IgD-negative memory B cell (primary cell): ENCODE results near the gene RBPJ. TPM values are rescaled to one million over a fixed set of nuclear protein-coding genes. Genes with fewer than 3 reads are reported as not detected.

Source experiments
- H3K27ac Mint-ChIP-seq, 3 donors: one replicate each; pipeline ENCODE4 v1.8.0; 2020 to 2022; ENCODE audit warnings: mild to moderate bottlenecking in 3 of 3, mixed read lengths in 3 of 3, moderate library complexity in 1 of 3
- H3K27me3 Mint-ChIP-seq: one replicate; pipeline ENCODE4 v1.8.0; 2021; ENCODE audit warnings: mixed read lengths
- H3K36me3 Mint-ChIP-seq: one replicate; pipeline ENCODE4 v1.8.0; 2020; ENCODE audit warnings: mild to moderate bottlenecking, mixed read lengths
- H3K4me1 Mint-ChIP-seq, 3 donors: one replicate each; pipeline ENCODE4 v1.8.0; 2020 to 2022; ENCODE audit warnings: mixed read lengths in 3 of 3, mild to moderate bottlenecking in 1 of 3
- H3K4me3 Mint-ChIP-seq, 4 donors: one replicate each; pipeline ENCODE4 v1.8.0; 2020 to 2022; ENCODE audit warnings: mild to moderate bottlenecking in 4 of 4, mixed read lengths in 4 of 4, moderate library complexity in 3 of 4
- H3K9me3 Mint-ChIP-seq, 3 donors: one replicate each; pipeline ENCODE4 v1.8.0; 2020 to 2021; ENCODE audit warnings: mixed read lengths in 3 of 3, mild to moderate bottlenecking in 1 of 3
- polyA plus RNA-seq: library from polyadenylated mRNA; unstranded; fragments of 300-500 nt; fragmentation: Illumina TruSeq; gene quantifications from one replicate; pipeline ENCODE4 v1.2.3, GENCODE V29; 2021

RBPJ gene
- polyA plus RNA-seq, 1 donor from 2014 or later, result 55.5 TPM

DNA sequence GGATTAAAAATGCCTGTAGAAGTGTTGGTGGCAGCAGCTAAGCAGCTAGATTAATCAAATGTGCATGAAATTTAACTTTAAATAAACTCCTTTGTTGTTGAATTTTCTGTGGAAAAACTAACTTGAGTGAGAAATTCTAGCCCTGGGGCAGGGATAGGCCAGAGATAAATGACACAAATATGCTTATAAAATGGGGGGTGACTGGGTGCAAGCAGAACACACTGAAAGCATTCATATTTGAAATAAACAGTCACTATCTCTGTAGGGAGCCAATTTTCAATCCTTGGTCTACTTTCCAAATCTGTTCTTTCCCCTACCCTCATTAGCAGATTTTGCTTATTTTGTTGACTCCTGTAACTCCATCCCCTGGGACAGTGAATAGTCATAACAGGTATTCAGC is 47.9 kb downstream of the RBPJ start:
- H3K9me3 Mint-ChIP-seq, result peaks cover 0 to 2% (median 0%) of the 10 kb centered on the region in 3 donors
- H3K27me3 Mint-ChIP-seq, result no peaks in the 10 kb centered on the region
- H3K36me3 Mint-ChIP-seq, result peaks cover 5% of the 10 kb centered on the region
- H3K27ac Mint-ChIP-seq, result no peak overlapping the region
- no peak overlapping the region for H3K4me3 Mint-ChIP-seq
- H3K4me1 Mint-ChIP-seq, result peaks cover 10 to 15% (median 11%) of the 10 kb centered on the region in 3 donors

DNA sequence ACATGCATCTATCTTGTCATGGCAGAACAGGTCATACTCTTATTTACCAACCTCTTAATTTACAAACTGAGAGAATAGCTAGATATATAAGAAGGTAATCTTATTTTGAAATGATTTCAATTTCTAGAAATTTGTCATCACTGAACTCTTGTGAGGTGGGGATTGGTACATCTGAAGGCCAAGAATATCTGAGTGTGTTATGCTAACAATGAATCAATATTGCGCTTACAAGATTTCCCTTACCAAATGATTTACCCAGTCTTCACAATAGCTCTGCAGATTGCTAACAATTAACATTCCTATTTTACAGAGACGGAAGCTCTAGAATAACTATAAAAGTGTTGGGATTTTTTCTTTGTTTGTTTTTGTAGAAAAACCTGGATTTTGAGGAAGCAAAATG is 48.3 kb downstream of the RBPJ start:
- Mint-ChIP-seq H3K27ac (no peak overlapping the region), H3K36me3 (peaks cover 5% of the 10 kb centered on the region), H3K4me1 (peaks cover 10 to 15% (median 11%) of the 10 kb centered on the region in 3 donors), H3K9me3 (peaks cover 0 to 2% (median 0%) of the 10 kb centered on the region in 3 donors), H3K4me3 (no peak overlapping the region), H3K27me3 (no peaks in the 10 kb centered on the region)

DNA sequence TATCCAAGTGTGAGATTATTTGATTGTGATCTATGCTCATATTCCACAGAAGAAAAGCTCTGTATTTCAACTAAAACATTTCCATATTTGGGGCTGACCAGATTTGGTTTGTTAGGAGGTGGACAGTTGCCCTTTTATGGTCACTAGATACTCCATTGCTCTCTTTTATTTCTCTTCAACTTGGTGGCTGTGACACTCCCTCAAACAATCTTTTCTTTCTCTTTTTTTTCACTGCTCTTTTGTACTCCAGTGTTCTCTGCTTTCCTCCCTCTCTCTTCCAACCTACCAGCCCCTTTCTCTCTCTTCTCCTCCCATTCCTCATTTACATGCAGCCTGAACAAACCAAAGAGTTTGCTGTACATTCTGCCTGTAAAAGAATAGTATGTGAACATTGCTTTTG is 48.8 kb downstream of the RBPJ start:
- peaks cover 10 to 14% (median 11%) of the 10 kb centered on the region in 3 donors for H3K4me1 Mint-ChIP-seq
- H3K27me3 Mint-ChIP-seq, result no peaks in the 10 kb centered on the region
- no peak overlapping the region for H3K4me3 Mint-ChIP-seq
- H3K9me3 Mint-ChIP-seq, result peaks cover 0 to 2% (median 0%) of the 10 kb centered on the region in 3 donors
- H3K27ac Mint-ChIP-seq, result no peak overlapping the region
- H3K36me3 Mint-ChIP-seq, result peaks cover 5% of the 10 kb centered on the region

DNA sequence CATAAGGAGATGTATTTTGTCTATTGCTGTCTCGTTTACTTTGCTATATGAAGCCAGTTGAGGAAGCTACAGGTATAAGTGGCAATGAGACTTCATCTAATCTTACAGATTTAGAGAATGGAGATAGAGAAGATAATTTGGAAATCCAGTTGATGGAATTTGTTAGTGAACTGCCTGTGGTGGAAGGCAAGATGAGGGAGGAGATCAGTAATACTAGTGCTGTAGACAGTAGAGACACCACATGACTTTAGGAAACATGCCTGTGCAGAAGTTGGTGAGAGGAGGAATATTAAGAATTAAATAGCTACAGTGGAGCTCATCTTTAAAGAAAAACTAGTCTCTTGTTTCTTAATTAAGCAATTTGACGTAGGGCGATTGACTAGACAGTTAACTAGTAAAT is 51.3 kb downstream of the RBPJ start:
- no peak overlapping the region for H3K27ac Mint-ChIP-seq
- peaks cover 0 to 2% (median 0%) of the 10 kb centered on the region in 3 donors for H3K9me3 Mint-ChIP-seq
- H3K4me1 Mint-ChIP-seq, result peaks cover 13 to 19% (median 17%) of the 10 kb centered on the region in 3 donors
- peaks cover 6% of the 10 kb centered on the region for H3K36me3 Mint-ChIP-seq
- H3K27me3 Mint-ChIP-seq, result no peaks in the 10 kb centered on the region
- no peak overlapping the region for H3K4me3 Mint-ChIP-seq

DNA sequence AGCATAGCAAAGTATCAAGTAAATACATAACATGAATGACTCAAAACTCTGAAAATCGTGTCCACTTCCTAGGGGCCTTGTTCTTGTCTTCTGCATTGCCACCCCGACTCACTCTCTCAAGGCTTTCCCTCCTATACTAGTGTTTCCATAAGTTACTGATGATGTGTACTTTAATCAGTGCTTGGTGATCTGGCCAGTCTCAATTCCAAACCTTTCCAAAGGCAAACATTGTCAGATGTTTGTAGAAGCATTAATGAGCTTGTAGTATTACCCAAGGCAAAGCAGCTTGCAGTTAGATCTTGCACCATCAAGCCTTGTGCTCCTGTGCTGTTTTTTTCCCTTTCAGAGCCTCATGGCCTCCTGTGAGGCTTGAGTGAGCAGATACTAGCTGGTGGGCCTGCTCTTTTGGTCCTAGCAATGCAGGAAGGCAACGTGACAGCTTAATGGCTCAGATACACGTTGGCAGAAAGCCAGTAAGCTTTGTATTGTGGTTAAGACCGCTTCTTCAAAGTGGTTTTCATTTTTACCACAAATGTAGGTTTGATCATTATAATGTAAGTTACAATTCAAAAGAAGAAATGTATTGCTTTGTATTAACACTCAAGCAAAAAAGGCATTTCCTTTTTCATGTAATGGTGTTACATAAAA is 51.8 kb downstream of the RBPJ start:
- peak overlapping the region in 1 of 4 donors; percentile 1 for H3K4me3 Mint-ChIP-seq
- no peak overlapping the region for H3K27ac Mint-ChIP-seq
- H3K27me3 Mint-ChIP-seq, result no peaks in the 10 kb centered on the region
- peaks cover 6% of the 10 kb centered on the region for H3K36me3 Mint-ChIP-seq
- peaks cover 0 to 2% (median 0%) of the 10 kb centered on the region in 3 donors for H3K9me3 Mint-ChIP-seq
- peaks cover 13 to 22% (median 20%) of the 10 kb centered on the region in 3 donors for H3K4me1 Mint-ChIP-seq

DNA sequence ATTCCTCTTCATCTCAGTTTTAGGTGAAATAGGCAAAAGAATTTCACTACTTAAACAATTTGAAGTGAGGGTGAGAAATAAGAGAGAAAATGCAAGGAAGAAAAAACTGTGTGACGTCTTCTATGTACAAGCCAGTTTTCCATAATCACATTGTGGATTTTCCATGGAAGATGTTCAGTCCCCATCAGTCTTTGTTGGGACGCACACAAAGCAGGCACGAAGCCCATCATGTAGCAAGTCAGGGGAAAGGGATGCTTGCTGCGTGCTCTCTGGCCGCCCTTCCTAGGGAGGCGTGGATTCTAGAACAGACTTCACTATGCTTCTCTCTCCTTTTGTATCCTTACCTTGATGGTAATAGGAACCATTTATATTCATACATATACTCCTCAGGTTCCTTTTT is 54.7 kb downstream of the RBPJ start:
- Mint-ChIP-seq H3K36me3 (peaks cover 6% of the 10 kb centered on the region), H3K4me1 (peaks cover 22 to 38% (median 28%) of the 10 kb centered on the region in 3 donors), H3K27me3 (no peaks in the 10 kb centered on the region), H3K27ac (no peak overlapping the region), H3K9me3 (no peaks in the 10 kb centered on the region), H3K4me3 (no peak overlapping the region)

DNA sequence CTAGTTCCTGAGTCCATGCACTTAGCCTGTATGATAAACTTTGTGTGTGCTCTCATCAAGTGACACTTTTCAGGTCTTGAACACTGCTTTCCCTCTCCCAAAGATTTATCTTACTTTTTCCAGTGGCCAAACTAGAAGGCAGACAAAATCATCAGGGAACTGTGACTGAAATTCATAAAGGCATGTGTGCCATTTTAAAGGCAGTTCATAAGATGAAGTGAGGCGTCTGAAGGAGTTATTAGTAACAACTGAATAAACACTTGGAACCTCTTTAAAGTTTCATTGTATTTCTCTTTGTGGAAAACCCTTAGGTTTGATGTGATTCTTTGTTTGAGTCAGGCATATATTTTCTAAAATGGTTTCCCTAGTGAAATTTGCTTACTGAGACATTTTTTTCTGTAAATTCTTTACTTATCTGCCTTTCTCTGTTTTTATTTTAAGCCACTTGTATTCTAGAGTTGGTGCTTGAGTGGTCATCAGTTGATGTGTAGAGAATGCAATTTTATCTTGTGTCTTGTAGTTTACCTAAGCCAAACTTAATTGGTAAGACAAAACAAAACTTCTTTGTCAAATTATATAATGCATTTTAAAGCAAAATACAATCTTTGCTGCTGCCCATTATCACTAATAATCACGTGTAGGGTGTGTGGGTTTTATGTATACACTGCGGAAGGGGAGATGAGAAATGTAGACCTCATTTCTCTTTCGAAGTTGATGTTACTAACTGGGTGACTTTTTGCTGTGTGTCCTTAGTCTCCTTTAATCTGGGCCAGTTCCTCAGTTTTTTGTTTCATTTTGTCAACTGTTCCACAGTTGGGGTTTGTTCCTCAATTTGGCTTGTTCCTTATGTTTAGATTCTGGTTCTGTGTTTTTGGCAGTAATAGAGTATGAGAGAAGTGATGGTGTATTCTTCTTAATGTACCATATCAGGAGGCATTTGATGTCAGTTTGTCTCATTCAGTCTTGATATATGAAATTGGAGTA is 56.8 kb downstream of the RBPJ start:
- Mint-ChIP-seq H3K9me3 (no peaks in the 10 kb centered on the region), H3K4me3 (peak overlapping the region in 1 of 4 donors; percentile 0), H3K27me3 (no peaks in the 10 kb centered on the region), H3K27ac (peak overlapping the region in 1 of 3 donors; percentile 2), H3K36me3 (peaks cover 2% of the 10 kb centered on the region), H3K4me1 (peaks cover 25 to 39% (median 32%) of the 10 kb centered on the region in 3 donors)

DNA sequence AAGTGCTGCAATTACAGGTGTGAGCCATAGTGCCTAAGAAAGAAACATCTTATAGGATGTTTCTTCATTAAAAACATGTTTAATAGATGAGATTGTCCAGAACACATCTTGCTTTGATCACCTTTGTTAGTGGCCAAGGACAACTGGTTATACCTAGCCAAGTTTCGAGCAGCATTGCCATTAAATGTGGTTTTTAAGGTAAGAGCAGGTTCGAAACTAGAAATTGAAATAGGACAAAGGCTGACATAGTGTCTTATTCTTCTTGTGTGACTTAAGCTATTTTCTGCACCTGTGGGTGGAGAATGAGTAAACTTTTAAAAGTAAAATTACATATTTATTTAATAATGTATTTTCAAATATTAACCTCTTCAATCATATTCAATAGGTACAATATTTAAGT is 59.0 kb downstream of the RBPJ start:
- Mint-ChIP-seq H3K36me3 (peaks cover 2% of the 10 kb centered on the region), H3K27ac (no peak overlapping the region), H3K27me3 (no peaks in the 10 kb centered on the region), H3K4me3 (no peak overlapping the region), H3K4me1 (peaks cover 22 to 29% (median 29%) of the 10 kb centered on the region in 3 donors), H3K9me3 (no peaks in the 10 kb centered on the region)

DNA sequence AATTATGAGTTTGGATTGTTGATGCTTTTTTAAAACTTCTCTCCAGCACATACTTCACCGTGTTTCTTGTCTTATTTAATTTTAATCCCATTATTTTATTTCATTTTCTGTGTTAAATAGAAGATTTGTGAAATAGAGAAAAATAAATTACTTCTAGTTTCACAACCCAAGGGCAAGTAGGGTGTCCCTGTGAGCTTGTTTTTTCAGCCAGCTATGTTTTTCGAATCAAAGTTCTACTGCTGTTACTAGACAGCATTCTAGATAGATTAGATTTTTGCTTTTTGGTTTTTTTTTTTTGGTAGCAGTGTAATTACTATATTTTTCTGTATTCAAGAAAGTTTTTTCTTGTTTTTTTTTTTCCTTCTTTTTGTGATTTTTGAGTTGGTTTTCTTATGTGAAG is 59.9 kb downstream of the RBPJ start:
- no peaks in the 10 kb centered on the region for H3K27me3 Mint-ChIP-seq
- H3K4me1 Mint-ChIP-seq, result peaks cover 21 to 29% (median 27%) of the 10 kb centered on the region in 3 donors
- H3K27ac Mint-ChIP-seq, result no peak overlapping the region
- no peak overlapping the region for H3K4me3 Mint-ChIP-seq
- no peaks in the 10 kb centered on the region for H3K9me3 Mint-ChIP-seq
- H3K36me3 Mint-ChIP-seq, result peaks cover 4% of the 10 kb centered on the region

DNA sequence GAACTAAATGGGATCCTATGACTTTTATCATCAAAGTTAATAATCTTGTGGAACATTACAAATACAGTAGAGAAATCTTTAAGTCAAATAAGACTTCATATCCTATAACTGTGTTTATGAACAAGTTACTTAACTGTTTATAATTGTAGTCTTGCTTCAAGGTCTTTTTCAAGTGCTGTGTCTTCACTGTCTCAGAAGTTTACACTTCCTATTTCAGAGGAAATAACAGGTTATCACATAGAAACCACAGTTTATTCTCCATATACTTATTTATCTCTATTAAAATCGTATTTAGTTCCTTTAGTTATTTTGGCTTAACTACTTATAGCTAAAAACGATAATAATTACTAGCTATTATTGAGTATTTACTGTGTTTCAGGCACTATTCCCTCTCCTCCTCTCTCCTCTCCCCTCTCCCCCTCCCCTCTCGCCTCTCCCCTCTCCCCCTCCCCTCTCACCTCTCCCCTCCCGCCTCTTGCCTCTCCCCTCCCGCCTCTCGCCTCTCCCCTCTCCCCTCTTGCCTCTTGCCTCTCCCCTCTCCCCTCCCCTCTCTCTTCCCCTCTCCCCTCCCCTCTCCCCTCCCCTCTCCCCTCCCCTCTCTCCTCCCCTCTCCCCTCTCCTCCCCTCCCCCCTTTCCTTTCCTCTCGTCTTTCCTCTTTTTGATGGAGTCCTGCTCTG is 63.7 kb downstream of the RBPJ start:
- no peaks in the 10 kb centered on the region for H3K27me3 Mint-ChIP-seq
- peaks cover 0 to 10% (median 1%) of the 10 kb centered on the region in 3 donors for H3K9me3 Mint-ChIP-seq
- H3K4me3 Mint-ChIP-seq, result no peak overlapping the region
- peaks cover 10 to 15% (median 12%) of the 10 kb centered on the region in 3 donors for H3K4me1 Mint-ChIP-seq
- no peak overlapping the region for H3K27ac Mint-ChIP-seq
- peaks cover 20% of the 10 kb centered on the region for H3K36me3 Mint-ChIP-seq

DNA sequence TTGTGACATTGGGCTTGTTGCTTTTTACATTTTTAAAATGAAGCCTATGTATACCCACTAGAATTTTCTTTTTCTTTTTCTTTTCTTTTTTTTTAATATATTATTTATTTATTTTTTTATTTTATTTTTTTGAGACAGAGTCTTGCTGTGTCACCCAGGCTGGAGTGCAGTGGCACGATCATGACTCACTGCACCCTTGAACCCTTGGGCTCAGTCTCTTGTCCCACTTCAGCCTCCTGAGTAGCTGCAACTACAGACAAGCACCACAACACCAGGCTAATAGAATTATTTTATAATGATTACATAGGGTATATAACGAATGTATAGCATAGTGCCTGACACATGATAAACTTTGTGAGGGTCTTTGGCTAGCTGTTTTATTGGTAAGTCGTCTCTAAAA is 64.9 kb downstream of the RBPJ start:
- Mint-ChIP-seq H3K4me1 (peaks cover 5 to 12% (median 7%) of the 10 kb centered on the region in 3 donors), H3K9me3 (peaks cover 0 to 10% (median 1%) of the 10 kb centered on the region in 3 donors), H3K27me3 (no peaks in the 10 kb centered on the region), H3K4me3 (no peak overlapping the region), H3K36me3 (peaks cover 23% of the 10 kb centered on the region), H3K27ac (no peak overlapping the region)

DNA sequence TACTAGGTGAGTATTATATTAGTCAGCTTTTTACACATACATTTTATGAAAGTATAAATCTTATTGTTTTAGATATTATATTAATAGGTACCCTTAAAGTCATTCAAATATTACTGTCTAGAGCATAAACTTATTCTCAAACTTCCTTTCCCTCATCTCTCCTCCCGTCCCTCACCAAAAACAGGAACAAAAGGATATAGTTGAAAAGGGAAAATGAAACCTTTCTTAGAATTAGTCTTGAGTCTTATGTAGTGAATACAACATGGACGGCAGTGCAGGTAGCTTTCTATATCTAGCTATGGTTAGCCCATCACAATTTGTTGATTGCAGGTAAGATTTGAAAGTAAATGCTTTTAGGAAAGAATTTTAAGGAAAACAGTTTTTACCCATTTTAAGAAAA is 65.6 kb downstream of the RBPJ start:
- H3K4me3 Mint-ChIP-seq, result no peak overlapping the region
- no peaks in the 10 kb centered on the region for H3K27me3 Mint-ChIP-seq
- peaks cover 0 to 8% (median 3%) of the 10 kb centered on the region in 3 donors for H3K4me1 Mint-ChIP-seq
- H3K27ac Mint-ChIP-seq, result no peak overlapping the region
- H3K36me3 Mint-ChIP-seq, result peaks cover 23% of the 10 kb centered on the region
- peaks cover 0 to 10% (median 1%) of the 10 kb centered on the region in 3 donors for H3K9me3 Mint-ChIP-seq

DNA sequence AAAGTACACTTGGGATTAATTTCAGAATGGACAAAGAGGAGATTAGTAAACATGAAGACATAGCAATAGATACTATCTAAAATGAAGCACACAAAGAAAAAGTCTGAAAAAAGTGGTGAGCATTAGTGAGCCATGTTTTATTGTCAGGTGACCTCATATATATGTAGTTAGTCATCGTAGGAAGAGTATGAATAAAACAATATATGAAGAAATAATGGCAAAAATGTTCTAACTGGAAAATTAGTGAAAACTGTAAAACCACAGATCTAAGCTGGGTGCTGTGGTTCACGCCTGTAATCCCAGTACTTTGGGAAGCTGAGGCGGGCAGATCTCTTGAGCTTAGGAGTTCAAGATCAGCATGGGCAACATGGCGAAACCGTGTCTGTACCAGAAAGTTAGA is 67.9 kb downstream of the RBPJ start:
- peaks cover 0 to 6% (median 1%) of the 10 kb centered on the region in 3 donors for H3K4me1 Mint-ChIP-seq
- no peak overlapping the region for H3K4me3 Mint-ChIP-seq
- H3K9me3 Mint-ChIP-seq, result peaks cover 0 to 10% (median 1%) of the 10 kb centered on the region in 3 donors
- H3K27ac Mint-ChIP-seq, result no peak overlapping the region
- H3K27me3 Mint-ChIP-seq, result no peaks in the 10 kb centered on the region
- peaks cover 23% of the 10 kb centered on the region for H3K36me3 Mint-ChIP-seq

DNA sequence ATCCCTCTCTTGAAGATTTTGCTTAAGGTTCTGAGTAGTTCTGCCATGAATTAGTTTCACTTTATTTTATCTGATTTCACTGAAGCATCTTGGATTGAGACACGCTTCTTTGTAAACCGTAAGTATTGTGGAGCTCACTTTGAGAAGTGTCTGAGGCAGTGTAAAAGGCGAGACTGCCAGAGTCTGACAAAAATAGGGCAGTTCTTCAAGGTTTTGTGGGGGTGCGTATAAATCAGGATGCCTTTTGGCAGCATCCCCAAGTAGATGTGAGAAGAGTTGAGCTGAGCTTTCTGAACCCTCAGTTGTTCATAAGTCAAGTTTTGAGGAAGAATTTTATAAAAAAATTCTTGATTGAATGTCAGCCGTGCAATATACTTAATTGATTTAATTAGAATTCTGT is 76.3 kb downstream of the RBPJ start:
- H3K27me3 Mint-ChIP-seq, result no peaks in the 10 kb centered on the region
- peak overlapping the region in 1 of 3 donors; percentile 38 for H3K27ac Mint-ChIP-seq
- H3K9me3 Mint-ChIP-seq, result no peaks in the 10 kb centered on the region
- peaks cover 2% of the 10 kb centered on the region for H3K36me3 Mint-ChIP-seq
- no peak overlapping the region for H3K4me3 Mint-ChIP-seq
- H3K4me1 Mint-ChIP-seq, result peaks cover 2 to 6% (median 4%) of the 10 kb centered on the region in 3 donors

DNA sequence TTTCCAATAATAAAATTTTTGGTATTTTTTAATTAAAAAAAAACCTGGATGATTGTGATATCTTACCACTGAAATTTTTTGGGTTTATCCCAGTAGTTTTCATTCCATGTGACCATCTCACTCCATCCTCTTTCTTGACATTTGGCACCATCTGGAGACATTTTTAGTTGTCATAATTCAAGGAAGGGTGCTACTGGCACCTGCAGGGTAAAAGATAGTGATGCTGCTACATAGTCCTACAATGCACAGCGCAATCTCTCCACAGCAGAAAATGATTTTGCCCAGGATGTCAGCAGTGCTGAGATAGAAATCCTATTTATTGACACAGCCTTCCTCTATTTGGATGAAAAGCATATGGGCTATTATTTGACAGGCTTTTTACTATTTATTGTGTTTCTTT is 79.3 kb downstream of the RBPJ start:
- Mint-ChIP-seq H3K9me3 (no peaks in the 10 kb centered on the region), H3K4me1 (peaks cover 8 to 14% (median 13%) of the 10 kb centered on the region in 3 donors), H3K27ac (no peak overlapping the region)

More for the DNA sequence above, 79.3 kb downstream of the RBPJ start:
- H3K4me3 Mint-ChIP-seq, result no peak overlapping the region
- no peaks in the 10 kb centered on the region for H3K27me3 Mint-ChIP-seq
- H3K36me3 Mint-ChIP-seq, result peaks cover 2% of the 10 kb centered on the region
